ENCODE results near the gene PPP1R3F.

PPP1R3F gene

DNA sequence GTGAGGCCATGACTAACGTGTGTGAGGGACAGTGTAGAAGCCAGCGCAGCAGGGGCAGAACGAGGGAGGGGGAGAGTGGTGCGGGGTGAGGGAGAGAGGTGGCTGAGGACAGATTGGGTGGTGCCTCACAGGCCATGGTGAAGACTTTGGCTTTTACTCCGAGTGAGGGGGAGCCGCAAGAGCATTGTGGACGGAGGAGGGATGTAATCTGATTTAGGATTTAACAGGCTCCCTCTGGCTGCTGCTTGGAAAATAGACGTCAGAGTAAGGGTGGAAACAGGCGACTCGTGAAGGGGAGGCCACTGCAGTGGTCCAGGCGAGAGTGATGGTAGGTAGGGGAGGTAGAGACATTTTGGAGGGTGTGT is 13.0 kb downstream of the PPP1R3F start:
- TF ChIP-seq, protein P1, sequence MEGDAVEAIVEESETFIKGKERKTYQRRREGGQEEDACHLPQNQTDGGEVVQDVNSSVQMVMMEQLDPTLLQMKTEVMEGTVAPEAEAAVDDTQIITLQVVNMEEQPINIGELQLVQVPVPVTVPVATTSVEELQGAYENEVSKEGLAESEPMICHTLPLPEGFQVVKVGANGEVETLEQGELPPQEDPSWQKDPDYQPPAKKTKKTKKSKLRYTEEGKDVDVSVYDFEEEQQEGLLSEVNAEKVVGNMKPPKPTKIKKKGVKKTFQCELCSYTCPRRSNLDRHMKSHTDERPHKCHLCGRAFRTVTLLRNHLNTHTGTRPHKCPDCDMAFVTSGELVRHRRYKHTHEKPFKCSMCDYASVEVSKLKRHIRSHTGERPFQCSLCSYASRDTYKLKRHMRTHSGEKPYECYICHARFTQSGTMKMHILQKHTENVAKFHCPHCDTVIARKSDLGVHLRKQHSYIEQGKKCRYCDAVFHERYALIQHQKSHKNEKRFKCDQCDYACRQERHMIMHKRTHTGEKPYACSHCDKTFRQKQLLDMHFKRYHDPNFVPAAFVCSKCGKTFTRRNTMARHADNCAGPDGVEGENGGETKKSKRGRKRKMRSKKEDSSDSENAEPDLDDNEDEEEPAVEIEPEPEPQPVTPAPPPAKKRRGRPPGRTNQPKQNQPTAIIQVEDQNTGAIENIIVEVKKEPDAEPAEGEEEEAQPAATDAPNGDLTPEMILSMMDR (conservative IDR thresholded peaks at IDR 0.05; ENCODE audit: low read depth, low read length) = peak; percentile 36
- DNase-seq (ENCODE audit: low read depth) = no peak
- H3K4me3 ChIP-seq (ENCODE audit: low read length) = no peak overlapping the region

DNA sequence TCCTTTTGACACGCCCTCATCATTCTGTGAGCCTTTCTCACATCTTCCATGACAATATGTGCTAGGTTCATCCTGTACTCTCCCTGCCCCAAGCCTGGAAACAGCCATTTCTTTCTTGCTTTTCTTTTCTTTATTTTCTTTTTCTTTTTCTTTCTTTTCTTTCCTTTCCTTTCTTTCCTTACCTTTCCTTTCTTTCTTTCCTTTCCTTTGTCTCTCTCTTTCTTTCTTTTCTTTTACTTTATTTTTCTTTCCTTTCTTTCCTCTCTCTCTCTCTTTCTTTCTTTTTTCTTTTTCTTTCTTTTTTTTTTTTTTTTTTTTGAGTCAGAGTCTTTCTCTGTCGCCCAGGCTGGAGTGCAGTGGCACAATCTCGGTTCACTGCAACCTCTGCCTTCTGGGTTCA is 14.6 kb downstream of the PPP1R3F start:
- no peak for DNase-seq (ENCODE audit: low read depth)
- no peak overlapping the region for H3K4me3 ChIP-seq (ENCODE audit: low read length)
- TF ChIP-seq, protein P1 (conservative IDR thresholded peaks at IDR 0.05; ENCODE audit: low read depth, low read length) = no peak

DNA sequence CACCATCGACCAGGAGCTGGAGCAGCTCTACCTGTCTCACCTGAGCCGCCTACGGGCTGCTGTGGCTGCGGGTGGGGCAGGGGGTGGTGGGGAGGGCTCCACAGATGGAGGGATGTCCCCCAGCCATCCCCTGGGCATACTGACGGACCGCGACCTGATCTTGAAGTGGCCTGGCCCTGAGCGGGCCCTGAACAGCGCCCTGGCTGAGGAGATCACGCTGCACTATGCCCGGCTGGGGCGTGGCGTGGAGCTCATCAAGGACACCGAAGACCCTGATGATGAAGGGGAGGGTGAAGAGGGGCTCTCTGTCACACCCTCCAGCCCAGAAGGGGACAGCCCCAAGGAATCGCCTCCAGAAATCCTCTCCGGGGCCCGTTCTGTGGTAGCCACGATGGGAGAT is 16.5 kb downstream of the PPP1R3F start:
- DNase-seq (ENCODE audit: low read depth) = no peak
- TF ChIP-seq, protein P1 (conservative IDR thresholded peaks at IDR 0.05; ENCODE audit: low read depth, low read length) = no peak
- no peak overlapping the region for H3K4me3 ChIP-seq (ENCODE audit: low read length)

DNA sequence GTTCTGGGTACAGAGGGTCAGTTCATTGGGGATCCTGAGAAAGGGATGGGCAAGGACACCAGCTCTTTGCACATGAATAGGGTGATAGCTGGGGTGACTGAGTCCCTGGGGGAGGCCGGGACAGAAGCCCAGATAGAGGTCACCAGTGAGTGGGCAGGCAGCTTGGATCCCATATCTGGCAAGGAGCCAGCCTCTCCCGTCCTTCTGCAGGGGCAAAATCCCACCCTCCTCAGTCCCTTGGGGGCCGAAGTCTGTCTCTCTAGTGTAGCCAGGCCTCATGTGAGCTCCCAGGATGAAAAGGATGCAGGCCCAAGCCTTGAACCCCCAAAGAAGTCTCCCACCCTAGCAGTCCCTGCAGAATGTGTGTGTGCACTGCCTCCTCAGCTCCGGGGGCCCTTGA is 17.0 kb downstream of the PPP1R3F start:
- TF ChIP-seq, protein P1 (conservative IDR thresholded peaks at IDR 0.05; ENCODE audit: low read depth, low read length) = no peak
- DNase-seq (ENCODE audit: low read depth) = no peak
- no peak overlapping the region for H3K4me3 ChIP-seq (ENCODE audit: low read length)

- no peak for DNase-seq (ENCODE audit: low read depth)
- TF ChIP-seq, protein P1 (conservative IDR thresholded peaks at IDR 0.05; ENCODE audit: low read depth, low read length) = no peak
- H3K4me3 ChIP-seq (ENCODE audit: low read length) = no peak overlapping the region
These were observed 18.1 kb downstream of the PPP1R3F start for GRCh38 chrX:49287665-49288064.

- no peak overlapping the region for H3K4me3 ChIP-seq (ENCODE audit: low read length)
- no peak for DNase-seq (ENCODE audit: low read depth)
- TF ChIP-seq, protein P1 (conservative IDR thresholded peaks at IDR 0.05; ENCODE audit: low read depth, low read length) = no peak
These were observed 20.6 kb downstream of the PPP1R3F start for GRCh38 chrX:49290215-49290614.

DNA sequence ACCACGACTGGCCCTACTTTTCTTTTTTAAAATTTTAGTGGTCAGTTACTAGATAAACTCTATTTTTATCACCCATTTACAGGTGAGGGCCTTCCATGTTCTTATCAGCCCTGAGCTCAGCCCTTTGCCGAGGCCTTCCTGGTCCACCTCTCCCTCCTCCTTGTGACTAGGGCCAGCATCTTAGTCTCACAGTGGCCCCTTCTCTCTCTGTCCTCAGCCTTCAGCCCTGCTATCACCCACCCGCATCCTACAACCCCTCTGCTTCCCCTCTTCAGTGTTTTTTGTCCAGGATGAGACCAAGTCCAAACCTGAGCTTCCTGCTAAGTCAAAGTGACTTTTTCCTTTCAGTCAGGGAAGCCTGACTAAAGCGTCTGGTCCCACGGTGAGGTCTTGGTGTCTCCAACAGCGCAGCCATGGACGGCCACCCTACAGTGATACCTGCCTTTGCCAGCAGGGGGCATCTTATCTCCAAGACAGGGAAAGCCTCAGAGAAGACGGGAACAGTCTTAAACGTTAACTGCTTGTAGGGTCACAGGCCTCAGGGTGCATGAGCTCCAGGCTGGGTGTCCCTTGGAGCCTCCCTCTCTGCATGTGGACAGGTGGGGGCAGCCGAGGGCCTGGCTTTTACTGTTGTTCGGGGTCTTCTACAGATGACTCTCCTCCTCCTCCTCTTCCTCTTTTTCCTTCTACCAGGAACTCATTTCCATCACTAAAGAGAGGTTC is 22.2 kb downstream of the PPP1R3F start:
- TF ChIP-seq, protein P1 (conservative IDR thresholded peaks at IDR 0.05; ENCODE audit: low read depth, low read length) = peak; percentile 68
- DNase-seq (ENCODE audit: low read depth) = no peak
- H3K4me3 ChIP-seq (ENCODE audit: low read length) = no peak overlapping the region

Measured in retinal pigment epithelial cell (primary cell).